Ovary (tissue), 9 donors: ENCODE results near the gene LRRIQ1. TPM values are rescaled to one million over a fixed set of nuclear protein-coding genes. Genes with fewer than 3 reads are reported as not detected.

Experiments used
- DNase-seq, 5 donors: peaks; one replicate each; pipeline ENCODE4 v3.0.0-alpha.2; 2019 to 2020
- H3K27ac ChIP-seq, 2 donors: fragments of 200-600 bp; one replicate each; pipeline versions ENCODE4 v1.5.1 to v1.8.0; 2019 to 2022
- H3K27me3 ChIP-seq: fragments of 200-600 bp; one replicate; pipeline ENCODE4 v1.8.0; 2022
- H3K36me3 ChIP-seq: fragments of 200-600 bp; sonication (generic); one replicate; pipeline ENCODE4 v1.5.1; 2019
- H3K4me1 ChIP-seq: one replicate; pipeline ENCODE4 v1.8.1; 2013; ENCODE audit warnings: mild to moderate bottlenecking, moderate library complexity; ENCODE audit not compliant: insufficient read depth
- H3K4me3 ChIP-seq: fragments of 200-600 bp; sonication (generic); one replicate; pipeline ENCODE4 v1.5.1; 2017
- H3K9me3 ChIP-seq, 2 donors: fragments of 200-600 bp in 1 of 2; sonication (generic) in 1 of 2; one replicate each; pipeline versions ENCODE4 v1.5.1 to v1.8.1; 2013 to 2019; ENCODE audit warnings: mild to moderate bottlenecking in 1 of 2, moderate library complexity in 1 of 2
- EP300 ChIP-seq: sonication (generic); formaldehyde crosslinking; IDR thresholded peaks from one replicate; pipeline ENCODE4 v1.6.1; 2017; ENCODE audit warnings: antibody characterized with exemption
- POLR2A ChIP-seq: fragments of 450-650 bp; IDR thresholded peaks from one replicate; pipeline ENCODE4 v1.6.1; 2017; ENCODE audit warnings: antibody characterized with exemption, mild to moderate bottlenecking, moderate library complexity
- WGBS, 3 donors: extraction: QIAGEN DNeasy Blood & Tissue Kit in 1 of 3; methylation state at CpG; one replicate each; pipeline versions ENCODE4 v1.1.5 to v1.1.7; 2013 to 2017; 5-methylcytosine and 5-hydroxymethylcytosine counted together
- intact Hi-C, 4 donors: fragments of 100-400 bp; cut with DNase I; formaldehyde crosslinking; loops; one replicate each; pipeline versions ENCODE4 v1.11.0 to v1.15.1; 2022 to 2023
- polyA plus RNA-seq, 2 donors: library from polyadenylated mRNA; stranded (reverse); fragments of 200-250 nt in 1 of 2; fragments of 350-450 nt in 1 of 2; fragmentation: Illumina TruSeq in 1 of 2; extraction: RNeasy Lipid Tissue Mini Kit (QIAGEN cat#74804) in 1 of 2; gene quantifications; one replicate each; pipeline ENCODE4 v1.2.3, GENCODE V29; 2013 to 2014
- total RNA-seq, 7 donors: library from RNA; depleted of rRNA in 2 of 7; stranded (reverse); fragments of >200 nt in 2 of 7; fragmentation: NEBNext Ultra II Directional in 3 of 7; extraction: Animal tissue kit (Norgen Biotek cat#: 25700) in 3 of 7; gene quantifications; one replicate each; pipeline versions ENCODE4 v1.1.0 to v1.2.4, GENCODE V29; 2016 to 2023
- TF ChIP-seq, protein P1 (sequence below), 3 donors: fragments of 450-650 bp in 2 of 3; fragments of 200-600 bp in 1 of 3; IDR thresholded peaks; one replicate each; pipeline versions ENCODE4 v1.5.1 to v1.8.0; 2016 to 2022; ENCODE audit warnings: antibody characterized with exemption in 3 of 3, mild to moderate bottlenecking in 1 of 3
- donor health status: DM: no; HTN: no; CAD: no; lungs with moderate emphysema.
- donor health status: DM: no; HTN: no; CAD: no.
- donor health status: Bipolar disorder and iron deficiency.
- donor health status: DM: yes; HTN: yes; CAD: no.
- donor health status: DM: no; HTN: no; CAD: no.
- donor health status: DM: yes; HTN: yes; CAD: no.

The LRRIQ1 gene
- total and polyA plus RNA-seq, 9 donors, result 0.04 to 18.6 (median 1.2) TPM; not detected in 1

- intact Hi-C loops, result no loop called here
- no peak for DNase-seq
- TF ChIP-seq, protein P1, sequence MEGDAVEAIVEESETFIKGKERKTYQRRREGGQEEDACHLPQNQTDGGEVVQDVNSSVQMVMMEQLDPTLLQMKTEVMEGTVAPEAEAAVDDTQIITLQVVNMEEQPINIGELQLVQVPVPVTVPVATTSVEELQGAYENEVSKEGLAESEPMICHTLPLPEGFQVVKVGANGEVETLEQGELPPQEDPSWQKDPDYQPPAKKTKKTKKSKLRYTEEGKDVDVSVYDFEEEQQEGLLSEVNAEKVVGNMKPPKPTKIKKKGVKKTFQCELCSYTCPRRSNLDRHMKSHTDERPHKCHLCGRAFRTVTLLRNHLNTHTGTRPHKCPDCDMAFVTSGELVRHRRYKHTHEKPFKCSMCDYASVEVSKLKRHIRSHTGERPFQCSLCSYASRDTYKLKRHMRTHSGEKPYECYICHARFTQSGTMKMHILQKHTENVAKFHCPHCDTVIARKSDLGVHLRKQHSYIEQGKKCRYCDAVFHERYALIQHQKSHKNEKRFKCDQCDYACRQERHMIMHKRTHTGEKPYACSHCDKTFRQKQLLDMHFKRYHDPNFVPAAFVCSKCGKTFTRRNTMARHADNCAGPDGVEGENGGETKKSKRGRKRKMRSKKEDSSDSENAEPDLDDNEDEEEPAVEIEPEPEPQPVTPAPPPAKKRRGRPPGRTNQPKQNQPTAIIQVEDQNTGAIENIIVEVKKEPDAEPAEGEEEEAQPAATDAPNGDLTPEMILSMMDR (IDR thresholded peaks at IDR 0.05), result no peak
- TF ChIP-seq EP300, result no peak
- no peak for TF ChIP-seq POLR2A
- H3K36me3 ChIP-seq, result no peaks in the 10 kb centered on the region
- peaks cover 3% of the 10 kb centered on the region for H3K27me3 ChIP-seq
- H3K4me3 ChIP-seq, result no peak overlapping the region
- H3K27ac ChIP-seq, result no peak overlapping the region
- H3K9me3 ChIP-seq, result no peaks in the 10 kb centered on the region
- whole genome bisulfite sequencing, 3 donors, result 73 to 80% (median 76%) methylated on average over 1 of the region's 1 CpG
- H3K4me1 ChIP-seq, result no peaks in the 10 kb centered on the region
These were observed 36.7 kb downstream of the LRRIQ1 start for GRCh38 chr12:85072826-85073225.

DNA sequence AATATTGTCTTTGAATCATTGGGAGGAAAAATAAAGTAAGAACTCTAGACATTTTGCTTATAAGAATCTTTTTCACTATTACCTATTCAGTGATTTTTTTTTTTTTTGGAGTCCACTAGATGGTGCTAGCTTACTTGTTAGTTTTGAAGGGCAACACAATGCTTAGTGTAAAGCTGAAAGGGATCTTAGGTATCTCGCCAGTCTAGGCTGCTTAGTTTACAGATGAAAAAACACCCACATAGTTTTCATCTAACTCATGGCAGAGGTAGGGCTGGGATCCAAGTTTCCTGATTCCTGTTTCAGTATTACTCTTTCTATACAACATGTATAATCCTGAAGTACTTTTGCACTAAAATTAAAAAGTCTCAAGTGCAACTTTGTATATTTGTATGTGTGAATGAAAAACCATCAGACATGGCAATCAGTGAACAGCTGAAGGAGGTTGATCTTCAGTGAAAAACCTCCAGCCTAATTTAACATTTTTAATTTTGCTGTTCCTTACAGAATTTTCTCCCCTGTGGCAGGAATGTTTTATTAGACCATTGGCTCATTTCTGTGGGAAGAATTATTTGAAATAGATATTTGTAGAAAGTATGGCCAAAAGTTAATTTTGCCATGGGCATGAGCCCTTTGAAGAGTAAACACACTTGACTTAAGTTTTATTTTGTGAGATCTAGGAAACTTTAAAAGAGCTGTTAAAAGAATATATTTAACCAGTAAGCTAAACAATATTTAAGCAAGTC is 40.7 kb downstream of the LRRIQ1 start:
- WGBS, 3 donors, result 0% methylated on average over 1 of the region's 1 CpG
- intact Hi-C loops, result no loop called here
- no peaks in the 10 kb centered on the region for H3K4me1 ChIP-seq
- H3K27ac ChIP-seq, result no peak overlapping the region
- DNase-seq, result no peak
- no peak overlapping the region for H3K4me3 ChIP-seq
- no peaks in the 10 kb centered on the region for H3K36me3 ChIP-seq
- H3K27me3 ChIP-seq, result peaks cover 3% of the 10 kb centered on the region
- TF ChIP-seq, protein P1 (IDR thresholded peaks at IDR 0.05), result no peak
- TF ChIP-seq POLR2A, result no peak
- no peak for TF ChIP-seq EP300
- no peaks in the 10 kb centered on the region for H3K9me3 ChIP-seq

GRCh38 chr12:85085066-85085465 is 48.9 kb downstream of the LRRIQ1 start:
- DNase-seq, result no peak
- no peaks in the 10 kb centered on the region for H3K27me3 ChIP-seq
- no peak overlapping the region for H3K27ac ChIP-seq
- H3K4me3 ChIP-seq, result no peak overlapping the region
- intact Hi-C loops, result no loop called here
- WGBS, 3 donors, result 77 to 85% (median 80%) methylated on average over 5 of the region's 5 CpGs
- H3K4me1 ChIP-seq, result no peaks in the 10 kb centered on the region
- no peaks in the 10 kb centered on the region for H3K9me3 ChIP-seq
- no peaks in the 10 kb centered on the region for H3K36me3 ChIP-seq
- TF ChIP-seq EP300, result no peak
- TF ChIP-seq, protein P1 (IDR thresholded peaks at IDR 0.05), result no peak
- TF ChIP-seq POLR2A, result no peak

- no peak overlapping the region for H3K4me3 ChIP-seq
- no peaks in the 10 kb centered on the region for H3K9me3 ChIP-seq
- no peak overlapping the region for H3K27ac ChIP-seq
- no peak for DNase-seq
- H3K36me3 ChIP-seq, result no peaks in the 10 kb centered on the region
- 69 to 80% (median 80%) methylated on average over 5 of the region's 5 CpGs for WGBS, 3 donors
- intact Hi-C loops, result no loop called here
- no peaks in the 10 kb centered on the region for H3K4me1 ChIP-seq
- TF ChIP-seq EP300, result no peak
- TF ChIP-seq, protein P1 (IDR thresholded peaks at IDR 0.05), result no peak
- no peaks in the 10 kb centered on the region for H3K27me3 ChIP-seq
These were observed 53.6 kb downstream of the LRRIQ1 start for GRCh38 chr12:85089792-85090191.
